Activated naive CD4-positive, alpha-beta T cell treated with anti-CD3 and anti-CD28 coated beads for 36 hours (primary cell): ENCODE measurements around the gene ITGA4. TPM values are rescaled to one million over a fixed set of nuclear protein-coding genes. Genes with fewer than 3 reads are reported as not detected.

Experiments used
- CTCF ChIA-PET: fragments of 350-600 bp; sonication (Branson Sonifier 250); formaldehyde crosslinking; loops from one replicate; lab custom pipeline; 2021; ENCODE audit warnings: antibody characterized with exemption; lab: Charles Lee
- DNase-seq: peaks from one replicate; pipeline ENCODE4 v3.0.0-alpha.2; 2020
- H3K27ac Mint-ChIP-seq: one replicate; pipeline ENCODE4 v1.8.0; 2021; ENCODE audit warnings: mild to moderate bottlenecking, mixed read lengths
- H3K27me3 Mint-ChIP-seq: one replicate; pipeline ENCODE4 v1.8.0; 2021; ENCODE audit warnings: low read depth, mixed read lengths
- H3K36me3 Mint-ChIP-seq: one replicate; pipeline ENCODE4 v1.8.0; 2021; ENCODE audit warnings: low read depth, mixed read lengths
- H3K4me1 Mint-ChIP-seq: one replicate; pipeline ENCODE4 v1.8.0; 2021; ENCODE audit warnings: low read depth, mixed read lengths
- H3K4me3 Mint-ChIP-seq: one replicate; pipeline ENCODE4 v1.8.0; 2021; ENCODE audit warnings: mild to moderate bottlenecking, moderate library complexity, mixed read lengths
- H3K9me3 Mint-ChIP-seq: one replicate; pipeline ENCODE4 v1.8.0; 2021; ENCODE audit warnings: mixed read lengths
- intact Hi-C: fragments of 100-400 bp; cut with micrococcal nuclease; formaldehyde crosslinking; loops from one replicate; pipeline ENCODE4 v1.15.1; 2023
- total RNA-seq, 2 experiments: library from RNA; stranded (reverse); gene quantifications; one replicate each; pipeline ENCODE4 v1.2.3, GENCODE V29; 2021

Gene ITGA4
- total RNA-seq, 2 experiments from 2014 or later: 26.6 to 27.8 TPM

DNA sequence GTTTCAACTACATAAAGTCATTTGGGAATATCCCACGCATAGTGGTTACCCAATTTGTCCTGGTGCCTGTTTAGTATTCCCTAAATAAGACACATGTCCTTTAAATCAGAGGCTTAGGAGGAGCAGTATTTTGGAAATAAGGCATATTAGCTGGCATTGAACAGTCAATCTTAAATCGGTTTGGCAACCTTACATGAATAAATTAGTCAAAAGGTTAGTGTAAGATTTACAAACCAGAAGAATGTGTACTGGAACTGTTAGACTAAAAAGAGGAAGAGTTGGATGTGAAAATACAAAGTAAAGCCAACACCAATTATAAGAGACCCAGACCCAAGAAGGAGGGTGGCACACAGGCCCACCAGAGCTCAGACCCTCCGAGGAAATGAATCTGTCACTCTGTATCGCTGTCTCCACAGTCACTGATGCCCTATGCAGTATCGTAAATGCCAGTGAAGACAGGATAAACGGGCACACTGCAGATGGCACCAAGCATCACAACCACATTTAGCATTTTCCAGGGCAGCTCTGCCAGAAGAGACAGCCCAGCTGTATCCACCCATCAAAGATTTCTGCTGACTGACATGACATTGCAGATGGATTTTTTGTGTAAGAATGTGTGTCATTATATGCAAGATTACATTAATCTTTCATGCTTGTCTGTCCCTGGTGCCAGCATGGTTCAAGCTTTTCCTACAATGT lies 109.3 kb downstream of the ITGA4 start:
- intact Hi-C loops: no loop called here
- H3K4me1 Mint-ChIP-seq: peaks cover 7% of the 10 kb centered on the region
- no peaks in the 10 kb centered on the region for H3K9me3 Mint-ChIP-seq
- no peak for DNase-seq
- no peaks in the 10 kb centered on the region for H3K27me3 Mint-ChIP-seq
- no peak overlapping the region for H3K4me3 Mint-ChIP-seq
- no peaks in the 10 kb centered on the region for H3K36me3 Mint-ChIP-seq
- no peak overlapping the region for H3K27ac Mint-ChIP-seq
- CTCF ChIA-PET: interaction anchor here (2.1 kb wide), 1 partner anchor 149 kb away, joined by 7 read pairs; no protein-coding TSS in a partner anchor

DNA sequence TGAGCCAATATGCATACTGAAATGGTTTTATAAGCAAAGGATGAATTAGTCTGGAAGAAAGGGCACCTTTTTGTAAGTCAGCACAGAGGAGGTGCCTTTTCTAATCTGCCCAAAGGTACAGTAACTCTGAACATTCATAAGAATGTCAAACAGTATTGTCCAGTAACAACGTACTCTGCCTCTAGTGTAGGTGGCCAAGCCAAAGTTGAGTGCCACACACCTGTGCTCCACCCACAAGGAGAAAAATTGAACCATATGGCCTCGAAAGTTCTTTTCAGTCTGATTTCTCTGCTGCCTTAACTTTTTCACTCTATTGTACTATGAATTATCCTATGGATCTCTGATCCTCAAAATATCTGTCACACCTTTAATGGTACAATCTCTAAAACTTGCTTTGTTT lies 112.9 kb downstream of the ITGA4 start:
- Mint-ChIP-seq H3K4me1 (peaks cover 6% of the 10 kb centered on the region), H3K9me3 (no peaks in the 10 kb centered on the region), H3K4me3 (no peak overlapping the region), H3K27ac (no peak overlapping the region), H3K27me3 (peaks cover 4% of the 10 kb centered on the region), H3K36me3 (no peaks in the 10 kb centered on the region)
- intact Hi-C loops: loop anchor here (5.0 kb wide), 2 partner anchors 468 to 493 kb away; no protein-coding TSS in a partner anchor
- CTCF ChIA-PET: interaction anchor here (0.6 to 3.8 kb wide), 2 partner anchors 145 to 486 kb away, joined by 4 to 46 read pairs; no protein-coding TSS in a partner anchor
- no peak for DNase-seq

DNA sequence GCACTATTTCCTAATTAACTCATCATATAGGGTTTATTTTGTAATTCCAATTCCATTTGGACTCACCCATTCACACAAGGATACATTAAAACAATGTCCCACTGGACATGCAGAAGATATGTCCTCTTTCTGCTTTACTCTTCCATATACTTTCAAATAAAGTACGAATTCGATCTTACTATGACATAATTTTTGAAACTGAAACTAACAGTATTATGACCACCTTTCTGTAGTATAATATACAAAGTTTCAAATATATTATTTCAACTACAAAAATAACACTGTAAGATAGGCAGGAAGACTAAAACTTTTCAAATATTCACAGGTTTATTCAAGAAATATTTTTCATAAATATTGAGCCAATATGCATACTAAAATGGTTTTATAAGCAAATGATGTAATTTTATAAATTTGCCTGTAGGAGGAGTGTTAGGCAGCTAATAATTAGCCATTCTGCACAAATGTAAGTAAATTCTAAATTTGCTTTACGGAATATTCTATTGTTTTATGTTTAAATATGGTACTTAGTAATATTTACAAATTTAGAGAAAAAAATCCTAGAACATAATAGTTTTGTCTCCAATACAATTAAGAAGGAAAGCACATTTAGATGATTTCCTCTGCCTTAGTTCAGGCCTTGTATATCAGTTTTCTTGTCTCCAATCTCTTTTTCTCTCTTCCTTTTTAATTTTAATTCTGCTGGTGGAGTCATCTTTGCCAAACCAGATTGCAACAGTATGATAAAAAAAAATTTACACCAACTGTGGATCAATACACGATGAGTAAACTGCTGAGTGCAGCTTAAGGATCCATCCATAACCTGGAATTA lies 113.9 kb downstream of the ITGA4 start:
- intact Hi-C loops: loop anchor here (5.0 kb wide), 2 partner anchors 469 to 494 kb away; no protein-coding TSS in a partner anchor
- Mint-ChIP-seq H3K36me3 (no peaks in the 10 kb centered on the region), H3K27ac (no peak overlapping the region), H3K27me3 (peaks cover 4% of the 10 kb centered on the region), H3K4me3 (no peak overlapping the region), H3K4me1 (peaks cover 5% of the 10 kb centered on the region), H3K9me3 (no peaks in the 10 kb centered on the region)
- CTCF ChIA-PET: interaction anchor here (0.7 to 3.8 kb wide), 3 partner anchors 9 to 167 kb away, joined by 3 to 46 read pairs (median 3); no protein-coding TSS in a partner anchor
- DNase-seq: no peak

DNA sequence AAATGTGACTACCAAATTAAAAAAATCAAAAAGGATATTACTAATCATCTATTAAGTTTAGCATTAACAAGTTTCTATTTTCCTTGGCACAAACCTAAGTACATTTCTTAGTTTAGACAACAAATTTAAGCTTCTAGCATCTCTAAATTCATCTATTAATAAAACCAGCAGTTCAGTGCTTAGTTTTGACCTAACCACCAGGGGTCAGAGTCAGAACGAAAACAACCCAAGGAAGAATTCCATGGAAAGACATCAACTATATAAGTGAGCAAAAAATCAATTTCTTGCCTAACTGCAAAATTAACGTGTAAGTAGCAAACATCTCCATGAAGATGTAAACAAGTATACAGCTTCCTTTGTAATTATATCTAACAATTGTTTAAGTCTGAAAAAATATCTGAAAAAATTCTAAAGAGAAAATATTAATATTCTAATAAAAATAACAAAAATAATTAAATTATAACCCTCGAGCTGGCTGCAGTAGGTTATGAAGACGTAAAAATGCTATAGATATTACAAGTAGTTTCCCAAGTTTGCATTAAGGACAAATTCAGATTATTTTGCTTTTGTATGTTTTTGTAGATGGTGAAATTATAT lies 116.1 kb downstream of the ITGA4 start:
- Mint-ChIP-seq H3K27ac (no peak overlapping the region), H3K4me3 (no peak overlapping the region), H3K4me1 (no peaks in the 10 kb centered on the region), H3K27me3 (peaks cover 4% of the 10 kb centered on the region), H3K9me3 (no peaks in the 10 kb centered on the region), H3K36me3 (no peaks in the 10 kb centered on the region)
- no peak for DNase-seq
- CTCF ChIA-PET: interaction anchor here (0.5 to 3.8 kb wide), 9 partner anchors 9 to 1319 kb away, joined by 3 to 46 read pairs (median 4); no protein-coding TSS in a partner anchor
- intact Hi-C loops: loop anchor here (1.0 to 5.0 kb wide), 3 partner anchors 142 to 496 kb away; no protein-coding TSS in a partner anchor

DNA sequence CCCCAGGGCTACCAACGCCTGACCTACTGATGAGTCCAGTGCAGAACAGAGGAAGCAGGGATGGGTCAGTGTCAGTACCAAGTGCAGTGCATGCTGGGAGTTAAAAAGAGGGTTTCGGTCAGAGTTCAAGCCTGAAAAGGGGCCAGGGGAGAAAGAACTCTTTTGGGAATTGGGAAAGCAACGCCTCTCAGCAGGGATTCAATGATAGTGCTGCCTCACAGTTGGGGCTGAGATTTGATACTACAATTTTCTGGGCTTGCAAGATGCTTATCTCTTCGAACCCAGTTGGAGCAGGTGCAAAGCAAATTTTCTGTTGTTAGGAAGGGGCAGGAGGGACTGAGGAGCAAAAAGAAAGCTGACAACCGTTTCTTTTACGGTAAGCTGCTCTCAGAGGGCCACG lies 117.1 kb downstream of the ITGA4 start:
- no peak overlapping the region for H3K27ac Mint-ChIP-seq
- H3K4me1 Mint-ChIP-seq: no peaks in the 10 kb centered on the region
- no peaks in the 10 kb centered on the region for H3K9me3 Mint-ChIP-seq
- CTCF ChIA-PET: interaction anchor here (1.0 to 2.2 kb wide), 5 partner anchors 8 to 141 kb away, joined by 3 to 5 read pairs (median 4); no protein-coding TSS in a partner anchor
- intact Hi-C loops: loop anchor here (5.0 kb wide), 2 partner anchors 472 to 497 kb away; no protein-coding TSS in a partner anchor
- H3K4me3 Mint-ChIP-seq: no peak overlapping the region
- no peak for DNase-seq
- H3K27me3 Mint-ChIP-seq: peaks cover 4% of the 10 kb centered on the region
- no peaks in the 10 kb centered on the region for H3K36me3 Mint-ChIP-seq

DNA sequence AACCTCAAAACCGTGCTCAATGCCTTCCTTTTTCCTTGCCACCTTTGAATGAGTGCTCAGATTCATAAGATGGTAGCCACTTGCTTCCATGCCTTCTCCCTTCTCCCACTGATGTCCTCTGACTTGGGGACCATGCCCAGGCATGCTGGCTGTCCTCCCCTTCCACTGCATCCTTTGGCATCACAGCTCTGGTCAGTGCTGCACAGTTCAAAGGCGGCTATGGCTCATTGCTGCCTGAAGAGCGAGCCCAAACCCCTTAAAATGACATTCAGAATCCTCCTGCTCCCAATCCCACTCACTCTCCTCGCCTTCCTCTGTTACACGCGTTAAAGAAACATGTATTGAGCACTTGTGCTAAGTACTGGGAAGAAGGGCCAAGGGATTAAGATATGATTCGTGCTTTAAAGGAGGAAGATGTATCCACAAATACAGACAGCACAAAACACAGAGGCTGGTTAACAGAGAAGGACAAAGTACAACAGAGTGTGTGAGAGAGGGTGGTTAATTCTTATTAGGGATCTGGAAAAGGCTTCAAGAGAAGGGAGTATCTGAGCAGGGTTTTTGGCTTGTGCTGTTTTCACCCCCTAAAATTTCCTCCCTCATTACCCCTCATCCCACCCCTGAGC lies 118.0 kb downstream of the ITGA4 start:
- intact Hi-C loops: no loop called here
- no peak overlapping the region for H3K27ac Mint-ChIP-seq
- no peaks in the 10 kb centered on the region for H3K9me3 Mint-ChIP-seq
- H3K27me3 Mint-ChIP-seq: peaks cover 4% of the 10 kb centered on the region
- CTCF ChIA-PET: interaction anchor here (1.0 kb wide), 1 partner anchor 140 kb away, joined by 4 read pairs; no protein-coding TSS in a partner anchor
- H3K4me3 Mint-ChIP-seq: no peak overlapping the region
- no peaks in the 10 kb centered on the region for H3K36me3 Mint-ChIP-seq
- no peak for DNase-seq
- H3K4me1 Mint-ChIP-seq: no peaks in the 10 kb centered on the region

DNA sequence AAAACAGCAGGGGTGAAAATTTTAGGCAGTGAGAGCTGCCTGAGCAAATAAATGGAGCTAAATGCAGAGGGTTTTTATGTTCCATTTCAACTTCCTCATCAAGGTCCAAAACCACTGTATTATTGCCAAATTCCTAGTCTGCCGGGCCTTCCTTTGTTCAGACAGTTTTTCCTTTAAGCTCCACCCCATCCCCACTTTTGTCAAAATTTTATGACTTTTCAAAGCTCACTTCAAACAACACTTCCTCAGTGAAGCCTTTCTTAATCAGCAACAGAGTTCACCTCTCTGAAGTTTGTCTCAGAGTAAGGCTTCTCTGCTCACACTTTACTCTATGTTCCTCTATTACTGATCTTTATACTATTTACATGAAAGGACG lies 118.5 kb downstream of the ITGA4 start:
- no peaks in the 10 kb centered on the region for H3K9me3 Mint-ChIP-seq
- H3K4me3 Mint-ChIP-seq: no peak overlapping the region
- H3K36me3 Mint-ChIP-seq: no peaks in the 10 kb centered on the region
- DNase-seq: no peak
- H3K27ac Mint-ChIP-seq: no peak overlapping the region
- CTCF ChIA-PET: interaction anchor here (3.3 kb wide), 1 partner anchor 140 kb away, joined by 14 read pairs; no protein-coding TSS in a partner anchor
- intact Hi-C loops: no loop called here
- peaks cover 4% of the 10 kb centered on the region for H3K27me3 Mint-ChIP-seq
- H3K4me1 Mint-ChIP-seq: no peaks in the 10 kb centered on the region

DNA sequence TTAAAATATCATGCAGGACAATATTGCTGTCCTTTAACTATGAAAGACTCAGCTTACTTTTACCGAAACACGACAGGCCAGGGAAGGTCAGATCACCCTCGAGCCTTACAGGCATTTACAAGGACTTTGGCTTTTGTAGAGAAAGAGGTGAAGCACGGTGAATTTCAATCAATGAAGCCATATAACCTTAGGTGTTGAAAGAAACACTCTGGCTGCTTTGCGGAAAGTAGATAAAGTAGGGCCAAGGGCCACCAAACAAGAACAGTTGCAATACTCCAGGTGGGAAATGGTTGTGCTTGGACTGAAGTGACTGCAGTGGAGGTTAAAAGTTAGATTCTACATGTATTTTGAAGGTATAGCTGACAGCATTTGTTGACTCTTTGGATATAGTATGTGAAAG lies 119.2 kb downstream of the ITGA4 start:
- DNase-seq: no peak
- CTCF ChIA-PET: interaction anchor here (3.3 kb wide), 1 partner anchor 139 kb away, joined by 14 read pairs; no protein-coding TSS in a partner anchor
- H3K36me3 Mint-ChIP-seq: no peaks in the 10 kb centered on the region
- H3K4me3 Mint-ChIP-seq: no peak overlapping the region
- H3K27ac Mint-ChIP-seq: no peak overlapping the region
- no peaks in the 10 kb centered on the region for H3K4me1 Mint-ChIP-seq
- intact Hi-C loops: no loop called here
- peaks cover 4% of the 10 kb centered on the region for H3K27me3 Mint-ChIP-seq
- H3K9me3 Mint-ChIP-seq: no peaks in the 10 kb centered on the region

DNA sequence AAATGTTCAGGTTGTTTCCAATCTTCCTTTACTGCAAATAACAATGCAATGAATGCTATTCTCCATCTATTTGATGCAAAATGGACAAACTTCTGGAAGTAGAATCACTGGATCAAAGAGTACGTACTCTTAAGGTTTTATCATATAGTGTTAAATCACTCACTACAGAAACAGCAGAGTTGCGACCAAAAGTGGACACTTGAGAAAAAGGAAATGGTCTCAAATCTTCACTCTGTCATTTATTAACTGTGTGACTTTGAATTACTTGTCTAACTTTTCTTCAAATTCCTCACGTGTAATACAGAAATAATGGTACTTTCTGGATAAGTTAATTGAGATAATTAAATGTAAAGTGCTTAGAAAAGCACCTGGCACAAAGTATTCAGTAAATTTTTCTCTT lies 121.6 kb downstream of the ITGA4 start:
- Mint-ChIP-seq H3K27me3 (peaks cover 6% of the 10 kb centered on the region), H3K36me3 (no peaks in the 10 kb centered on the region), H3K4me1 (no peaks in the 10 kb centered on the region), H3K9me3 (no peaks in the 10 kb centered on the region), H3K27ac (no peak overlapping the region), H3K4me3 (no peak overlapping the region)
- DNase-seq: no peak
- intact Hi-C loops: no loop called here
- CTCF ChIA-PET: interaction anchor here (1.8 to 3.3 kb wide), 2 partner anchors 113 to 137 kb away, joined by 3 to 14 read pairs; no protein-coding TSS in a partner anchor

DNA sequence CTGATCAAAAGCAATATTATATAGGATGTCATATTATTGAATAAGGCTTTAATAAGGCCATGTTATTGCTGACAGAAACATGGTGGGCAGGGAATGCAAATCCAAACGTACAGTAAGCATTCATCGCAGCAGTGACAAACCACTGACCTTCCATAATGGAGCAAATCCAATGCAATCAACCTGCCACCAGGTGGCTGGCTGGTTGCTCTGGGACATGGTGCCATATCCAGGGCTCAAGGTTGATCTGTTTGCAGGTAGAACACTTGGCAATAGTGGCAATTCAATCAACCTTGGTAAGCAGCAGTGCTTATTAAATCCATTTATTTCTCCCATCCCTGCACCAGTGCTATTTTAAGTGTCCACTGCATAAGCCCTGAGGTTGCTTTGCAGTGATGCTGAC lies 124.3 kb downstream of the ITGA4 start:
- Mint-ChIP-seq H3K9me3 (no peaks in the 10 kb centered on the region), H3K4me1 (peaks cover 5% of the 10 kb centered on the region), H3K27ac (no peak overlapping the region), H3K36me3 (no peaks in the 10 kb centered on the region), H3K4me3 (no peak overlapping the region), H3K27me3 (peaks cover 2% of the 10 kb centered on the region)
- peak; percentile 8 for DNase-seq
- intact Hi-C loops: no loop called here
- CTCF ChIA-PET: interaction anchor here (1.2 kb wide), 1 partner anchor 12 kb away, joined by 3 read pairs; no protein-coding TSS in a partner anchor

DNA sequence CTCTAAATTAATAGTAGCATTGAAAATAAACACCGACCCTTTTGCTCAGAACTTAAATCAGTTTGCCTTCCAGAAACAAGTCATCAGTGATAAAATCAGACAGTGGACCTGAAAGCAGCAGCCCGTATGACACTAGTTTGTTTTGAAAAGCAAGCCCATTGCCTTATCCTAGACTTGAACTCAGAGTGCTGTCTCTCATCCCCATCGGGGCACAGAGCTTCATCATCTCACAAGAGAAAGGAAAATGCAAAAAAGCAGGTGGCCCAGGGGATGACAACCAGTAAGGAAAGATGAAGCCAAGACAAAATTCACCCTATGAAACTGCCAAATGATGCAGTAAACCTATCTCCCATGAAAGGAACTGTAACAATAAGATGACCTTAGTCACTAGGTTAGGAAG lies 128.5 kb downstream of the ITGA4 start:
- H3K27me3 Mint-ChIP-seq: peaks cover 2% of the 10 kb centered on the region
- no peaks in the 10 kb centered on the region for H3K9me3 Mint-ChIP-seq
- CTCF ChIA-PET: interaction anchor here (0.7 to 1.0 kb wide), 2 partner anchors 12 to 142 kb away, joined by 3 to 4 read pairs; no protein-coding TSS in a partner anchor
- H3K4me1 Mint-ChIP-seq: peaks cover 9% of the 10 kb centered on the region
- H3K36me3 Mint-ChIP-seq: no peaks in the 10 kb centered on the region
- H3K27ac Mint-ChIP-seq: no peak overlapping the region
- H3K4me3 Mint-ChIP-seq: no peak overlapping the region
- no peak for DNase-seq
- intact Hi-C loops: no loop called here
